DMS53 treated with DMSO at 0.1 percent for 48 hours (cell line): ENCODE measurements around the gene KLHL18.
"Not testable (repeated sequence)": the region's sequence is repeated elsewhere in the genome, so short reads cannot be mapped to it uniquely, and the experiment has no call there.

Experiments used
- DNase-seq: peaks from one replicate; lab custom pipeline; 2025; ENCODE audit not compliant: unreplicated experiment; lab: John Stamatoyannopoulos, UW

KLHL18 gene

DNA sequence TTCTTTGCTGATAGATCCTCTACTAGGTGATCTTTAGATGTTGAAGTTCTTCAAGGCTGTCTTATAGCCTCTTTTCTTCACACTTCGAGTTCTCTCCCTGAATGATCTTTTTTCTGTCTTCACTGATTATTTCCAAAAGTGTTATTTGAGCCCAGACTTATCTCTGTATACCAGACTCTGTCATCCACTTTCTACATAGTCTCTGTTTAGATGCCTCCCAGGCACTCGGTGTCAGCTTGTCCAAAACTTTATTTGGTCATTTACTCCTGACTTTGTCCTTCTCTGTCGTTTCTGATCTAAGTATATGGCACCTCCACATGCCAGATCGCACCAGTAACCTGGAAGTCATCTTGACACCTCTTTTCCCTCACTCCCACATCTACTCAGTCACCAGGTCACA is 27.6 kb downstream of the KLHL18 start:
- no peak for DNase-seq

DNA sequence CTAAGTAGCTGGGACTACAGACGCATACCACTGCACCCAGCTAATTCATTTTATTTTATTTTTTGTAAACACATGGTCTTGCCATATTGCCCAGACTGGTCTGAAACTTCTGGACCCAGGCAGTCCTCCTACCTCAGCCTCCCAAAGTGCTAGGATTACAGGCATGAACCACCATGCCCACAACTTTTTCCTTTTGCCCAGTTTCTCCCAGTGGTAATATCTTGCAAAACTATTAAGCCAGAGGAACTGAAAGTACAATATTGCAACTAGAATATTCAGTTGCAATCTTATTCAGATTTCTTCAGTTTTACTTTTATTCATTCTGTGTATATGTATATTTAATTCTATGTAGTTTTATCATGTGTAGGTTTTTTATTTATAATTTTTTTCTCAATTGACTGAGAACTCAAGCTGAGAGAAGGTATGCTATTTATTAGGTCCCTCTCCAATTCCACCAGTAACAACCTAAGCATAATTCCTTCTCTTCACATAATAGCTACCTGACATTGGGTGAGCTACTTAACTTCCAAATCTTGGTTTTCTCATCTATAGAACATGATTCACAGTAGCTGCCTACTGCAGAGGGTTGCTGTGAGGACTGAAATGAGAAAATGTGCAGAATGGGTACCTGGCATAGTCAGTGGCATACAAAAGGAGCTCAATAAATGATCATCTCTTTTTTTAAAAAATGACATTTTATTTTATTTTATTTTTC is 30.8 kb downstream of the KLHL18 start:
- no peak for DNase-seq

DNA sequence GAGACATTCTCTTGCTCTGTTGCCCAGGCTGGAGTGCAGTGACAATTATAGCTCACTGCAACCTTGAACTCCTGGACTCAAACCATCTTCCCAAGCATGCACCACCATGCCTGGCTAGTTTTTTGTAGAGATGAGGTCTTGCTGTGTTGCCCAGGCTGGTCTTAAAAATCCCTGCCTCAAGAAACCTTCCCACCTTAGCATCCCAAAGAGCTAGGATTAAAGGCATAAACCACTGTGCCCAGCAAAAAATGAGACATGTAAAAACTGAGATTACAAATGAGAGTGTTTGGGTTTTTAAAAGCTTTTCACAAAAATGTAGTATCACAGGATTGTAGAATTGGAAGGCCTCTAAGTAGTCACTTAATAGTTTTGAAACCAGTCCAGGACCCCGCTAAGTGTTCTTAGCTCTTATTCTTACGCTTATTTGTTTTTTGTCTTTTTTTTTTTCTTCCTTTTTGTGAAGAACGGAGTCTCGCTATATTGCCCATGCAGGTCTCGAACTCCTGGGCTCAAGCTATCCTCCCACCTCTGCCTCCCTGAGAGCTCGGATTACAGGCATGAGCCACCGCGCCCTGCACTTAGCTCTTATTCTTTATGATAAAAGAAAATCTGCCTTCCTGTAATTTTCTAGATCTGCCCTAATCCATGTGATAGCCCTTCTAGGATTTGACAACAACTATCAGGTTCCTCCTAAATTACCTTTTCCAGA is 31.5 kb downstream of the KLHL18 start:
- DNase-seq: no peak

GRCh38 chr3:47315069-47315647 is 32.4 kb downstream of the KLHL18 start:
- no peak for DNase-seq

- DNase-seq: not testable (repeated sequence)
These were observed 33.4 kb downstream of the KLHL18 start for GRCh38 chr3:47316151-47316550.

DNA sequence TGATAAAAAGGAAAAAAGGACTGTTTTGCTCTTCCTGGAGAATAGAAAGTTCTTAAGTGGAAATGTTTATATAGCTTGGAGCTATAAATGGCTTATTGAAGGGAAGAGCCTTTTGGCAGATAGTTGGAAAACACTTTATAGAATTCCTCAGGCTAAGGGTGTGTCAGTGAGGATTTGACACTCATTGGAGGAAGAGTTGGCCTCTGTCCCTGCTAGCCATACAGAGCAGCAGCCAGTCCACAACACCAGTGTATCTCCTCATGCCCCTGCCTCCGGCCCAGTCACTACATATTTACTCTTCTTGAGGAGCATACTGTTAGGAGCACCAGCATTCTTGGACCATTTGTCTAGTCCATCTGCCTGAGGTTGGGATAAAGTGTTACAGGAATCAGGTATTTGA is 36.2 kb downstream of the KLHL18 start:
- DNase-seq: no peak

DNA sequence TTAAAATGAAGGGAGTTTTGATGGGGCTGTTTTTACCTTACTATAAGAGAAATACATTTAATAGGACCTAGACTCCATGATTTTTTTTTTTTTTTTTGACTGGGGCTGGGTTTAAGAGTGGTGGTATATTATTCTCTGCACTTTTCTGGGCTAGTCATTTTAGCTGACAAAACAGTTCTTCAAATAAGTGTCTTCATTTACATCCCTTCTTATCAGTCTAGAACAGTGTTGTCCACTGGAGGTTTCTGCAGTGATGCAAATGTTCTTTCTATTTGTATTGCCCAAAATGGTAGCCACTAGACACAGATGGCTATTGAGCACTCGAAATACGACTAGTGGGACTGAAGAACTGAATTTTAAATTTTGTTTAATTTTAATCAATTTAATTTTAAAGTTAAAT is 37.2 kb downstream of the KLHL18 start:
- DNase-seq: no peak

DNA sequence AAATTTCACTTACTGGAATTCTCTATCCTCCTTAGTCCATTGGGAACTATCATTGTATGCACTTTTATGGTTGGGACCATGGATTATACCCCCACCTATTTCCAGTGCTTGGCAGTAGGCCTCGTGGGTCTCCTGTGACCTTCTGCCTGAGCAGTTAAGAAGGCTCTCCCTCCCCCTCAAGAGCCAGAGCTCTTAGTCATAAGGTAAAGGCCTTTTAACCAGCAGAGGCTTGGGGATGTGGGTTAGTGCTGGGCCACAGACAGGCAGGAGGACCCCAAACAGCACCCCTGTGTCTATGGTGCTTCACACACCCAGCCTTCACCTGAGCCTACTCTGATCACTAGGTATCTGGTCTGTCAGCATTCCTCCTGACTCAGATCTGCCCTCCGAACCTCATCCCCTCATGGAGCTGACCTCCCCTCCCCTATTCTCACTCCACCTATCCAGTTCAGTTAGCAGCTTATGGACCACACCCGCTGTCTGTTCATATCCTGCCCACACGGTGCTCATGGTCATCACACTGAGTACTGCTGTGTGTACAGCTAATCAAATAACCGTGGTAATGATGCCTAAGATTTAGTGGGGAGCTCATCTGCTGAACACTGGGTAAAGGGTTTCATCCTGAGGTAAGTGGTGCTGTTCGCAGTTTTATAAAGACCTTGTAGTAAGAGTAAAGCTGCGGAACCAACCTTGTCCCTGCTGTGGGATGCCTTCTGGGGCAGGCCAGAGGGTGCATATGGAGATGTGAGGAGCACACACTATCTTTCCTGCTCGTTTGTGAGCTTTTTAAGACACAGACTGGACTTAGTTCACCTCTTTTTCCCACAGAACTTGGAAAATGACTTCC is 40.9 kb downstream of the KLHL18 start:
- DNase-seq: no peak

- peak; percentile 29 for DNase-seq
These were observed 41.6 kb downstream of the KLHL18 start for GRCh38 chr3:47324278-47324865.

GRCh38 chr3:47333907-47334306 is 51.2 kb downstream of the KLHL18 start:
- no peak for DNase-seq

DNA sequence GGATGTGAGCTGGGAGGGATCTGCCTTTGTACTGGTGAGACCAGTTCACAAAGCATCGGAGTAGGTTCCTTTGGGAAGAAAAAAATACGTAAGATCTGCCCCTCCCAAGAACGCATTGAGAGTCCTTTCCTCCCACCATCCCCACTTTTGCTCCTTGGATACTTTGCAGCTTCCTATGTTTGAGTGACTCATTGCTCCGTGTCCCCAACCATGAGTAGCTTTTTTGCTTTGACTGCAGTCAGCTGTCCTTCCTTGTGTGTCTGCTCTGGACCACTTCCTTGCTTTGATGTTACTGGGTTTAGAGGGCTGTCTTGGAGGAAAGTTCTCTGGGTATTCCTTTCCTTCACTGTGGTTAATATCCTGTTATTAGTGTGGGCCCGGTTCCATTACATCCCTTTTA is 54.9 kb downstream of the KLHL18 start:
- DNase-seq: no peak

GRCh38 chr3:47339951-47340350 is 57.2 kb downstream of the KLHL18 start:
- no peak for DNase-seq

- DNase-seq: no peak
These were observed 58.1 kb downstream of the KLHL18 start for GRCh38 chr3:47340866-47341265.

DNA sequence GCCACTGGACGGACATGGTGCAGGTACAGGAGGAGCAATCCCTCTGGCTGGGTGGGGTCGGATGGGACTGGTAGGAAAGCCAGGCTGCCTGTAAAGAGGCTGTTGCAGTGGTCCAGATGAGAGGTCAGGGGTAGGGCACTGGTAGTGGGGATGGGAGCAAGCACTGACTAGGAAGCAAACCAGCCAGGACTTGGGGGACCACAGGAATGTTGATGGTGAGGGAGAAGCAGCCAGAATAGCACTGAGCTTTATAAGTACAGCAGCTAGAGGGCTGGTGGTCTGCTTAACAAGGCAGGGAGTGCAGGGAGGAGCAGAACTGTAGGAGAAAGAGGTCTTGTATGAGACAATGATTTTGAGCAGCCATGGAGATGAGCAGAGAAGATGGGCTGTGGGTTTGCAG is 59.4 kb downstream of the KLHL18 start:
- DNase-seq: no peak

DNA sequence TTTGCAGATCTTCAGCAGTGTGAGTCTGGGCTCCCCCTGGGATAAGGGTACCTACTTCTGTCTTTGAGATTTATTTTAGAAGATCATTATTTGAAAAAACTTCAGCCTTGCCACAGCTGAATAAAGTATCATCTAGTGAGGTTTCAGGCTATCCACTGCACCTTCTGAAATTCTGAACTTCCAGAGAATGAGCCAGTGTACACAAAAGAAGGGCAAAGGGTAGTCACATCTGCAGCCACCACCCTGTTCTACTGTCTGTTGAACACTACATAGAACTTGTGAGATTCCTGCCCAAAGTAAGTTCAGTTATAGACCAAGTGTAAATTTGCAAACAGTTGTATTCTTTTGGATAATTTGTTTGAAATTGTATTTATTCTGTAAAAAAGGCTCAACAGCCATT is 60.1 kb downstream of the KLHL18 start:
- no peak for DNase-seq

DNA sequence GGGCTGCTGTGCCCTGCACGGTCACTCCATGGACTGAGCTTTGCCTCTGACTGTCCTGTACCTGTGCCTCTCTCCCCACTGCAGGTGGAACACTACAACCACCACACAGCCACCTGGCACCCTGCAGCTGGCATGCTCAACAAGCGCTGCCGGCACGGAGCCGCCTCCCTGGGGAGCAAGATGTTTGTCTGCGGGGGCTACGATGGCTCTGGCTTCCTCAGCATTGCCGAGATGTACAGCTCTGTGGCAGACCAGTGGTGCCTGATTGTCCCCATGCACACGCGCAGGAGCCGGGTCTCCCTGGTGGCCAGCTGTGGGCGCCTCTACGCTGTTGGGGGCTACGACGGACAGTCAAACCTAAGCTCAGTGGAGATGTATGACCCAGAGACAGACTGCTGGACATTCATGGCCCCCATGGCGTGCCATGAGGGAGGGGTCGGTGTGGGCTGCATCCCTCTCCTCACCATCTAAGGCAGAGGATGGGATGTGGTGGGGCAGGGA is 60.8 kb downstream of the KLHL18 start:
- DNase-seq: no peak

- DNase-seq: no peak
These were observed 62.2 kb downstream of the KLHL18 start for GRCh38 chr3:47344971-47345370.

- DNase-seq: no peak
These were observed 64.6 kb downstream of the KLHL18 start for GRCh38 chr3:47347217-47347801.

GRCh38 chr3:47348411-47349154 is 65.8 kb downstream of the KLHL18 start:
- DNase-seq: no peak

DNA sequence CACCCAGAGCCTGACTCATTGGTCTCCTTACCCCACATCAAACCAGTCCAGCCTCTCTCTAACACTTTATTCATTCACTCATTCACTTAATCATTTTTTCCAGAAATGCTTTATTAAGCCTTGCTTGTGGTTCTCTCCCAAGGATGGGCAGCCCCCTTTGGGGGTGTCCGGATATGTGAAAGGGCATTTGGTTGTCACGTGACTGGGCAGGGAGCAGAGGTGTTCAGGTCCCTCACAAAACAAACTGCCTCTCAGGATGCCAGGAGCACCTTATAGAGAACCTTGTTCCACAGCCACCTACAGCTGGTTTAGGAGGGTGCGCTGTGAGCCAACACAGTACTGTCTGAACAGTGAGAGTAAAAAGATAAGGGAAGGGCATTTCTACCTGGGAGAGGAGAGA is 72.3 kb downstream of the KLHL18 start:
- DNase-seq: no peak
